ENCODE data around the gene SPIB.

- no peak for TF ChIP-seq CTCF (conservative IDR thresholded peaks at IDR 0.05; ENCODE audit: low read length)
- no peak for TF ChIP-seq EZH2phosphoT487 (IDR thresholded peaks at IDR 0.05; ENCODE audit: borderline replicate concordance)
These were observed 30.9 kb upstream of the SPIB start for GRCh38 chr19:50387868-50388245.

Measured in Loucy (cell line).